ENCODE results near the gene STRN. TPM values are rescaled to one million over a fixed set of nuclear protein-coding genes. Genes with fewer than 3 reads are reported as not detected.

Gene STRN
- total RNA-seq, 1 experiment from 2014 or later = 25.3 TPM

DNA sequence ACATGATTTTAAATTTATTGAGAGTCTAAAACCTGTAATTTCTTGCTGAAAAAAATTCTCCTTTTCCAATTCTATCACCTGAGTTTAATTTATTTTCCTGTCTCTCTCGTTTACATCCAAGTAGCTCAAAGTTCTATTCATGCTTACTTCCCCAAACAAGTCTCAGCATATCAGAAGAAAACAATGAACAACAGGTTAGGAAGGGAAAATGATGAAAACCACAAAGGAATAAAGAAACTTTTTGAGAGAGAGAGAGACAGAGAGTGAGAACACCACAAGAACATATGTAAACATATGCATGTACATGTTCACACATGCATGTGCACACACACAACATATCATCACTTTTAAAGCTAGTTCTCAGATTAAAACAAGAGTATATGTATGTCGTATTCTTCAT lies 112.1 kb downstream of the STRN start:
- Mint-ChIP-seq H3K36me3 (ENCODE audit: insufficient read depth, unreplicated experiment) (peaks cover 43% of the 10 kb centered on the region), H3K27me3 (ENCODE audit: insufficient read depth, unreplicated experiment) (no peaks in the 10 kb centered on the region), H3K27ac (ENCODE audit: low read depth, unreplicated experiment) (no peak overlapping the region), H3K4me1 (ENCODE audit: insufficient read depth, unreplicated experiment) (peaks cover 5% of the 10 kb centered on the region), H3K9me3 (ENCODE audit: unreplicated experiment) (no peaks in the 10 kb centered on the region), H3K4me3 (ENCODE audit: unreplicated experiment) (no peak overlapping the region)
- CTCF ChIA-PET = no interaction called here
- intact Hi-C loops (cut with micrococcal nuclease) = no loop called here
- no TSS peak for BruUV-seq (replicated peaks)
- TF ChIP-seq, protein P1, sequence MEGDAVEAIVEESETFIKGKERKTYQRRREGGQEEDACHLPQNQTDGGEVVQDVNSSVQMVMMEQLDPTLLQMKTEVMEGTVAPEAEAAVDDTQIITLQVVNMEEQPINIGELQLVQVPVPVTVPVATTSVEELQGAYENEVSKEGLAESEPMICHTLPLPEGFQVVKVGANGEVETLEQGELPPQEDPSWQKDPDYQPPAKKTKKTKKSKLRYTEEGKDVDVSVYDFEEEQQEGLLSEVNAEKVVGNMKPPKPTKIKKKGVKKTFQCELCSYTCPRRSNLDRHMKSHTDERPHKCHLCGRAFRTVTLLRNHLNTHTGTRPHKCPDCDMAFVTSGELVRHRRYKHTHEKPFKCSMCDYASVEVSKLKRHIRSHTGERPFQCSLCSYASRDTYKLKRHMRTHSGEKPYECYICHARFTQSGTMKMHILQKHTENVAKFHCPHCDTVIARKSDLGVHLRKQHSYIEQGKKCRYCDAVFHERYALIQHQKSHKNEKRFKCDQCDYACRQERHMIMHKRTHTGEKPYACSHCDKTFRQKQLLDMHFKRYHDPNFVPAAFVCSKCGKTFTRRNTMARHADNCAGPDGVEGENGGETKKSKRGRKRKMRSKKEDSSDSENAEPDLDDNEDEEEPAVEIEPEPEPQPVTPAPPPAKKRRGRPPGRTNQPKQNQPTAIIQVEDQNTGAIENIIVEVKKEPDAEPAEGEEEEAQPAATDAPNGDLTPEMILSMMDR (IDR thresholded peaks at IDR 0.05; ENCODE audit: unreplicated experiment) = no peak
- no peak for DNase-seq (ENCODE audit: unreplicated experiment)
- POLR2A ChIA-PET = interaction anchor here (1.1 to 1.5 kb wide), 2 partner anchors 36 to 113 kb away, joined by 3 read pairs; partner anchors contain the start of gene STRN

DNA sequence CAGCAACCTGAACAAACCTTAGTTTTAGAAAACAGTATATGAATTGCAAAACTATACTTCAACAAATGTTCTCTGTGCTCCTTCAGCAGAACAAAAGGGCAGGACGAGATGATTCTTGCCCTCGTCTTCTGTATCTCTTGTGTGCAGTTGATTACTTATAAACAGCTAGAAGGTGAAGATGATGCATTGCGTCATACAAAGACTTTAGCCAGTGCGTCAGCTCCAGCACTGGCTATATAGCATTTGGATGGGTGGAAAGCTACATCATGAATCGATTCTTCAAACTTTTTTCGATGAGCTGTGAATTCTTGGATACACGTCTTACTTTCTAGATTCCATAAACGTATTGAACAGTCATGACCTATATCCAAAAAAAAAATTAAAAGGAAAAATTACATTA lies 117.1 kb downstream of the STRN start:
- Mint-ChIP-seq H3K4me3 (ENCODE audit: unreplicated experiment) (no peak overlapping the region), H3K4me1 (ENCODE audit: insufficient read depth, unreplicated experiment) (peaks cover 3% of the 10 kb centered on the region), H3K27me3 (ENCODE audit: insufficient read depth, unreplicated experiment) (no peaks in the 10 kb centered on the region), H3K36me3 (ENCODE audit: insufficient read depth, unreplicated experiment) (peaks cover 44% of the 10 kb centered on the region), H3K27ac (ENCODE audit: low read depth, unreplicated experiment) (no peak overlapping the region), H3K9me3 (ENCODE audit: unreplicated experiment) (no peaks in the 10 kb centered on the region)
- intact Hi-C loops (cut with micrococcal nuclease) = no loop called here
- TF ChIP-seq, protein P1 (IDR thresholded peaks at IDR 0.05; ENCODE audit: unreplicated experiment) = no peak
- BruUV-seq (replicated peaks) = no TSS peak
- POLR2A ChIA-PET = interaction anchor here (0.6 to 0.7 kb wide), 2 partner anchors 101 to 291 kb away, joined by 3 read pairs; no protein-coding TSS in a partner anchor
- CTCF ChIA-PET = interaction anchor here (0.9 kb wide), 1 partner anchor 47 kb away, joined by 4 read pairs; no protein-coding TSS in a partner anchor
- DNase-seq (ENCODE audit: unreplicated experiment) = no peak

DNA sequence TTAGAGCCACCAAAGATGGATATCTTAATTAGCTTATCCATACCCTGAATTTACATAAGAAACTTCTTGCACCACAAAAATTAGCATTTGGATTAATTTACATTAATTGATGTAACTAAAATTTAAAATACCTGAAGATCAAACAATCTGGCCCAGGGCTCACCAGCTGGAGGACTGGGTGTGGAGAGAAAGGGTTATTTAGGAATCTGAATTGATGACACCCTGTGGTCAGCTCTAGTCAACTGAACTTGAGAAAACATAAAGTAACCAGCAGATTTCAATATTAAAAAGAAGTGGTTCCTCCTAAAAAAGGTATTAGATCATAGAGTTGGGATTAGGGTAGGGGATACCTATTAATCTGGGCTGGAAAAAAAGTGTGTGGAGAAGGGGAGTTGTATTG lies 122.5 kb downstream of the STRN start:
- BruUV-seq (replicated peaks) = no TSS peak
- CTCF ChIA-PET = no interaction called here
- no peak for DNase-seq (ENCODE audit: unreplicated experiment)

DNA sequence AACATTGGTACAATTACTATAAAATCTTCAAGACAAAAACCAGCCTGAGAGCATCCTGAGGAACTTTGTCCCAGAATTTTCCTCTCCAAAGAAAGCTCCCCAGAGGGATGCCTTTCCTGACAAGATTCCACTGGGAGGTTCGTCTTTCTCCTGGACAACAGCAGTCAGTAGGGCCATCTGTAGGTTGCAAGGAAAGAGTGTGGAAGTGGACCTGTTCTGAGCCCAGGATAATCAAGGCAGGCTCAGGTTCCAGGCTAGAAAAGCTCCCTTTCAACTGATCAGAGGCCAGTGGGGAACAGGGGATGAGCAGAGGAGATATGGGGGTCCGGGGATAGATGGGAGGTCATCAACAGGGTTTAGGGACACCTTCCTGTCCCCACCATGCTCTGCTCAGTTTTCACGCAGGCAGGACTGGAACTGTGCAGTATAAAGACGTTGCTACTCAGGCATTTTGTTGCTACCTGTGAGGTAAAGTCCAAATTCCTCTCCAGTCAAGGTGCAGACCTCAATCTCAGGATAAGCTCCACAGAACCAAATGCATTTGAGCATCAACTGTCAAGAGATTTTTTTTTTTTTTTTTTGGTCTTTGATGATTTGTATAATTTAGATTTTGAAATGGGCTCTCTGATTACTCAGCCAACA lies 126.2 kb downstream of the STRN start:
- H3K27me3 Mint-ChIP-seq (ENCODE audit: insufficient read depth, unreplicated experiment) = no peaks in the 10 kb centered on the region
- CTCF ChIA-PET = no interaction called here
- H3K36me3 Mint-ChIP-seq (ENCODE audit: insufficient read depth, unreplicated experiment) = peaks cover 18% of the 10 kb centered on the region
- no peaks in the 10 kb centered on the region for H3K9me3 Mint-ChIP-seq (ENCODE audit: unreplicated experiment)
- no peak for DNase-seq (ENCODE audit: unreplicated experiment)
- TF ChIP-seq, protein P1 (IDR thresholded peaks at IDR 0.05; ENCODE audit: unreplicated experiment) = no peak
- intact Hi-C loops (cut with micrococcal nuclease) = no loop called here
- H3K27ac Mint-ChIP-seq (ENCODE audit: low read depth, unreplicated experiment) = no peak overlapping the region
- H3K4me1 Mint-ChIP-seq (ENCODE audit: insufficient read depth, unreplicated experiment) = no peaks in the 10 kb centered on the region
- POLR2A ChIA-PET = interaction anchor here (0.6 kb wide), 1 partner anchor 36 kb away, joined by 5 read pairs; no protein-coding TSS in a partner anchor
- no peak overlapping the region for H3K4me3 Mint-ChIP-seq (ENCODE audit: unreplicated experiment)
- no TSS peak for BruUV-seq (replicated peaks)

More for the DNA sequence above, 122.5 kb downstream of the STRN start:
- Mint-ChIP-seq H3K4me3 (ENCODE audit: unreplicated experiment) (no peak overlapping the region), H3K27ac (ENCODE audit: low read depth, unreplicated experiment) (no peak overlapping the region), H3K27me3 (ENCODE audit: insufficient read depth, unreplicated experiment) (no peaks in the 10 kb centered on the region), H3K4me1 (ENCODE audit: insufficient read depth, unreplicated experiment) (no peaks in the 10 kb centered on the region), H3K36me3 (ENCODE audit: insufficient read depth, unreplicated experiment) (peaks cover 34% of the 10 kb centered on the region), H3K9me3 (ENCODE audit: unreplicated experiment) (no peaks in the 10 kb centered on the region)
- TF ChIP-seq, protein P1 (IDR thresholded peaks at IDR 0.05; ENCODE audit: unreplicated experiment) = no peak
- intact Hi-C loops (cut with micrococcal nuclease) = no loop called here
- POLR2A ChIA-PET = no interaction called here

Measured in MCF 10A (cell line).